ENCODE results near the gene IGFL1.

DNA sequence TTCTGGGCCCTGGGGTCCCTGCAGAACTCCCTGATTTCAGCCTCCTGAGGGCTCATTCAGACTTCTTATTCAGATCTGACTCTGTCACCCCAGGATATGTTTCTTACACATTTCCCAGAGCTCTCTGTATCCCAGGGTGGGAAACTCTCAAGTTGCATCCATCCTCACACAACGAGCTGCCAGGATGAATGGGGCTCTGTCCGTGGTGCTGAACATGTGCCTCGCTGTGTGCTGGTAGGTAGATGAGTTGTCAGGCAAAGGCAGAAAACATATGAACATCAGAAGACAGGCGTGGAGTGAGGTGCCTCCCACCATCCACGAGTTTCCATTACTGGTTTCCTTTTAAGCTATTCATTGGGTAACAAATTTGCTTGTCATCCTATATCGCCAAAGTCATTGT lies 11.4 kb upstream of the IGFL1 start:
- no peak for TF ChIP-seq EZH2phosphoT487 (IDR thresholded peaks at IDR 0.05; ENCODE audit: borderline replicate concordance, low read depth, low read length)
- TF ChIP-seq, protein P1, sequence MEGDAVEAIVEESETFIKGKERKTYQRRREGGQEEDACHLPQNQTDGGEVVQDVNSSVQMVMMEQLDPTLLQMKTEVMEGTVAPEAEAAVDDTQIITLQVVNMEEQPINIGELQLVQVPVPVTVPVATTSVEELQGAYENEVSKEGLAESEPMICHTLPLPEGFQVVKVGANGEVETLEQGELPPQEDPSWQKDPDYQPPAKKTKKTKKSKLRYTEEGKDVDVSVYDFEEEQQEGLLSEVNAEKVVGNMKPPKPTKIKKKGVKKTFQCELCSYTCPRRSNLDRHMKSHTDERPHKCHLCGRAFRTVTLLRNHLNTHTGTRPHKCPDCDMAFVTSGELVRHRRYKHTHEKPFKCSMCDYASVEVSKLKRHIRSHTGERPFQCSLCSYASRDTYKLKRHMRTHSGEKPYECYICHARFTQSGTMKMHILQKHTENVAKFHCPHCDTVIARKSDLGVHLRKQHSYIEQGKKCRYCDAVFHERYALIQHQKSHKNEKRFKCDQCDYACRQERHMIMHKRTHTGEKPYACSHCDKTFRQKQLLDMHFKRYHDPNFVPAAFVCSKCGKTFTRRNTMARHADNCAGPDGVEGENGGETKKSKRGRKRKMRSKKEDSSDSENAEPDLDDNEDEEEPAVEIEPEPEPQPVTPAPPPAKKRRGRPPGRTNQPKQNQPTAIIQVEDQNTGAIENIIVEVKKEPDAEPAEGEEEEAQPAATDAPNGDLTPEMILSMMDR (conservative IDR thresholded peaks at IDR 0.05; ENCODE audit: low read length): no peak

Measured in OCI-LY7 (cell line).